ENCODE measurements around the gene PCDH15.

The PCDH15 gene

DNA sequence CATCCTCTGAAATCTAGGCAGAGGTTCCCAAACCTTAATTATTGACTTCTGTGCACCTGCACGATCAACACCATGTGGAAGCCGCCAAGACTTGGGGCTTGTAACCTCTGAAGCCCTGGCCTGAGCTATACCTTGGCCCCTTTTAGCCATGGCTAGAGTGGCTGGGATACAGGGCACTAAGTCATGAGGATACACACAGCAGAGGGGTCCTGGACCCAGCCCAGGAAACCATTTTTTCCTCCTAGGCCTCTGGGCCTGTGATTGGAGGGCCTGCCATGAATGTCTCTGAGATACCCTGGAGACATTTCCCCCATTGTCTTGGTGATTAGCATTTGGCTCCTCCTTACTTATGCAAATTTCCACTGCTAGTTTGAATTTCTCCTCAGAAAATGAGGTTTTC is 743.7 kb downstream of the PCDH15 start:
- TF ChIP-seq ARNT (IDR thresholded peaks at IDR 0.05) (no peak), NFRKB (IDR thresholded peaks at IDR 0.05) (no peak), BHLHE40 (IDR thresholded peaks at IDR 0.05; ENCODE audit: borderline replicate concordance) (no peak), CTBP1 (IDR thresholded peaks at IDR 0.05; ENCODE audit: borderline replicate concordance) (no peak), TARDBP (IDR thresholded peaks at IDR 0.05) (no peak), SP1 (IDR thresholded peaks at IDR 0.05) (no peak), ZNF384 (IDR thresholded peaks at IDR 0.05) (no peak), L3MBTL2 (conservative IDR thresholded peaks at IDR 0.05) (no peak), LEF1 (IDR thresholded peaks at IDR 0.05; ENCODE audit: borderline replicate concordance) (no peak), FOXM1 (IDR thresholded peaks at IDR 0.05; ENCODE audit: borderline replicate concordance) (no peak), SUZ12 (IDR thresholded peaks at IDR 0.05) (no peak), FOXK2 (IDR thresholded peaks at IDR 0.05) (no peak), HDGF (IDR thresholded peaks at IDR 0.05; ENCODE audit: borderline replicate concordance) (no peak), FOXA1 (IDR thresholded peaks at IDR 0.05) (no peak), PKNOX1 (IDR thresholded peaks at IDR 0.05) (no peak), ELF4 (IDR thresholded peaks at IDR 0.05) (no peak)
- no peak for DNase-seq (ENCODE audit: extremely low spot score)
- ChIA-PET POLR2A (no interaction called here), CTCF (no interaction called here)

DNA sequence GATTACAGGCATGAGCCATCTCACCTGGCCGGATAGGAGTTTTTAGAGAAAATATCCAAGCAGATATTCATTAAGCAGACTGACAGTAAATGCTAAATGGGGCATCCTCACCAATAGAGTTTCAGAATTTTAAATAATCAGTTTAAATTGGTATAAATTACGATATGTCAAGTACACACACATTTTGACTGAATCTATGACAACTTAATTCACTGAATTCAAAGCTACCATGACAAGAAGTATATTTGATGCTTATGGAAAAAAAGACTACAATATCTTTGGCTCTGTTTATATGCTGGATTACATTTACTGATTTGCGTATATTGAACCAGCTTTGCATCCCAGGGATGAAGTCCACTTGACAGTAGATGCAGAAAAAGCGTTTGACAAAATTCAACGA is 774.7 kb downstream of the PCDH15 start:
- ChIA-PET POLR2A (no interaction called here), CTCF (no interaction called here)
- TF ChIP-seq NFRKB (IDR thresholded peaks at IDR 0.05) (no peak), BHLHE40 (IDR thresholded peaks at IDR 0.05; ENCODE audit: borderline replicate concordance) (no peak), HDGF (IDR thresholded peaks at IDR 0.05; ENCODE audit: borderline replicate concordance) (no peak), LEF1 (IDR thresholded peaks at IDR 0.05; ENCODE audit: borderline replicate concordance) (no peak), FOXK2 (IDR thresholded peaks at IDR 0.05) (no peak), SUZ12 (IDR thresholded peaks at IDR 0.05) (no peak), ARNT (IDR thresholded peaks at IDR 0.05) (no peak), FOXA1 (IDR thresholded peaks at IDR 0.05) (no peak), SP1 (IDR thresholded peaks at IDR 0.05) (no peak), L3MBTL2 (conservative IDR thresholded peaks at IDR 0.05) (no peak), CTBP1 (IDR thresholded peaks at IDR 0.05; ENCODE audit: borderline replicate concordance) (no peak), FOXM1 (IDR thresholded peaks at IDR 0.05; ENCODE audit: borderline replicate concordance) (no peak), ELF4 (IDR thresholded peaks at IDR 0.05) (no peak), TARDBP (IDR thresholded peaks at IDR 0.05) (no peak), ZNF384 (IDR thresholded peaks at IDR 0.05) (no peak)
- DNase-seq (ENCODE audit: extremely low spot score): no peak

DNA sequence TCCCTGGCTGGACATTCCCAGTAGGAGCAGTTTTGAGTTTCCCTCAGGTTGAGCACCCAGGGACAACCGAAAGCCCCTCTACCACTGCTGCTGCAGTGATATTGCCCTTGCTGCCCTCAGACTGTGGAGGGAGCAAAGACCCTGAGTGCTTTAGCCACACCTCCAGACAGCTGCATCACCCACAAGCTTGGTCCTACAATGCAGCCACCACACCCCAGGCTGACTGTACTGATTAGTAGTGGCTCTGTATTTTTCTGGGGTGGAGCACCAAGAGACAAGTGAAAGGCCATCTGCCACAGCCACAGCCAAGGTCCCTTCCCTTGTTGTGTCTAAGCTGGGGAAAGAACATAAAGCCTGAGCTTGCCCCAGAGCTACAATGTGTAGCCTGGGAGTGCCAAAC is 789.9 kb downstream of the PCDH15 start:
- DNase-seq (ENCODE audit: extremely low spot score): no peak
- CTCF ChIA-PET: interaction anchor here (0.6 kb wide), 1 partner anchor 144 kb away, joined by 3 read pairs; no protein-coding TSS in a partner anchor
- TF ChIP-seq FOXM1 (IDR thresholded peaks at IDR 0.05; ENCODE audit: borderline replicate concordance) (no peak), BHLHE40 (IDR thresholded peaks at IDR 0.05; ENCODE audit: borderline replicate concordance) (no peak), PKNOX1 (IDR thresholded peaks at IDR 0.05) (no peak)
- POLR2A ChIA-PET: no interaction called here

DNA sequence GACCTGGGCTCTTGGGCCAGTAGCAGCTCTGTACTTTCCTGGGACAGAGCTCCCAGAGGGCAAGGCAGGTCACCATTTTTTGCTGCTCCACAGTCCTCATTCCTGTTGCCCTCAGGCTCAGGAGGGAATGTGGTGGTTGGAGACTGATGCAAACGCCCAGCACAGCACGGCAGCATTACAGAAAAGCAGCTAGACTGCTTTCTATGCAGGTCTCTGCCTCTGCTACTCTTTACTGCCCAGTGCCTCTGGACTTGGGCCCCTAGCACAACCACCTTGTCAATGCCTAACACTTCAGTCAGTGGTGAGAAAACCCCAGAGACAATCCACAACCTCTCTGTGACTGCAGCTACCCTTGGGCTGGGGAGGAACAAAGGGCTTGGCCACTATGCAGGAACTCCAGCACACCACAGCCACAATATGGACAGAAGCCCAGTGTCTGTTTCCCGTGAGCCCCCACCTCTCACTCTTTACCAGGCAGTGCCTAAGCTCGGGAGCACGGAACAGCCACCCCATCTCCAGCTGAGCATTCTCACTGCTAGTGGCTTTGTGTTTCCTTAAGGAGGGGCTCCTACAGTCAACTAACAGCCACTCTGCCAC is 790.6 kb downstream of the PCDH15 start:
- ChIA-PET POLR2A (no interaction called here), CTCF (no interaction called here)
- no peak for DNase-seq (ENCODE audit: extremely low spot score)
- no peak for TF ChIP-seq TARDBP (IDR thresholded peaks at IDR 0.05)
- TF ChIP-seq SUZ12 (IDR thresholded peaks at IDR 0.05): no peak
- TF ChIP-seq BHLHE40 (IDR thresholded peaks at IDR 0.05; ENCODE audit: borderline replicate concordance): no peak
- no peak for TF ChIP-seq PKNOX1 (IDR thresholded peaks at IDR 0.05)
- no peak for TF ChIP-seq L3MBTL2 (conservative IDR thresholded peaks at IDR 0.05)
- no peak for TF ChIP-seq NFRKB (IDR thresholded peaks at IDR 0.05)
- no peak for TF ChIP-seq SP1 (IDR thresholded peaks at IDR 0.05)
- no peak for TF ChIP-seq ZNF384 (IDR thresholded peaks at IDR 0.05)
- no peak for TF ChIP-seq ARNT (IDR thresholded peaks at IDR 0.05)
- TF ChIP-seq FOXK2 (IDR thresholded peaks at IDR 0.05): no peak
- no peak for TF ChIP-seq CTBP1 (IDR thresholded peaks at IDR 0.05; ENCODE audit: borderline replicate concordance)
- no peak for TF ChIP-seq FOXM1 (IDR thresholded peaks at IDR 0.05; ENCODE audit: borderline replicate concordance)
- TF ChIP-seq LEF1 (IDR thresholded peaks at IDR 0.05; ENCODE audit: borderline replicate concordance): no peak

- ChIA-PET POLR2A (no interaction called here), CTCF (no interaction called here)
- TF ChIP-seq SUZ12 (IDR thresholded peaks at IDR 0.05): no peak
- no peak for TF ChIP-seq ZNF384 (IDR thresholded peaks at IDR 0.05)
- no peak for TF ChIP-seq FOXM1 (IDR thresholded peaks at IDR 0.05; ENCODE audit: borderline replicate concordance)
- no peak for TF ChIP-seq SP1 (IDR thresholded peaks at IDR 0.05)
- TF ChIP-seq BHLHE40 (IDR thresholded peaks at IDR 0.05; ENCODE audit: borderline replicate concordance): no peak
- no peak for TF ChIP-seq TARDBP (IDR thresholded peaks at IDR 0.05)
- TF ChIP-seq FOXK2 (IDR thresholded peaks at IDR 0.05): no peak
- TF ChIP-seq L3MBTL2 (conservative IDR thresholded peaks at IDR 0.05): no peak
- no peak for TF ChIP-seq PKNOX1 (IDR thresholded peaks at IDR 0.05)
- no peak for TF ChIP-seq HDGF (IDR thresholded peaks at IDR 0.05; ENCODE audit: borderline replicate concordance)
- TF ChIP-seq NFRKB (IDR thresholded peaks at IDR 0.05): no peak
- TF ChIP-seq FOXA1 (IDR thresholded peaks at IDR 0.05): no peak
- TF ChIP-seq ELF4 (IDR thresholded peaks at IDR 0.05): no peak
- TF ChIP-seq ARNT (IDR thresholded peaks at IDR 0.05): no peak
- no peak for TF ChIP-seq LEF1 (IDR thresholded peaks at IDR 0.05; ENCODE audit: borderline replicate concordance)
- TF ChIP-seq CTBP1 (IDR thresholded peaks at IDR 0.05; ENCODE audit: borderline replicate concordance): no peak
- DNase-seq (ENCODE audit: extremely low spot score): no peak
Observed at GRCh38 chr10:54009672-54010071, 791.4 kb downstream of the PCDH15 start.

Measured in HEK293T (cell line).